Measurements from ENCODE around the gene PRPSAP2. TPM values are rescaled to one million over a fixed set of nuclear protein-coding genes. Genes with fewer than 3 reads are reported as not detected.

PRPSAP2 gene
- total RNA-seq, 2 experiments from 2014 or later = 63.0 to 63.7 TPM

DNA sequence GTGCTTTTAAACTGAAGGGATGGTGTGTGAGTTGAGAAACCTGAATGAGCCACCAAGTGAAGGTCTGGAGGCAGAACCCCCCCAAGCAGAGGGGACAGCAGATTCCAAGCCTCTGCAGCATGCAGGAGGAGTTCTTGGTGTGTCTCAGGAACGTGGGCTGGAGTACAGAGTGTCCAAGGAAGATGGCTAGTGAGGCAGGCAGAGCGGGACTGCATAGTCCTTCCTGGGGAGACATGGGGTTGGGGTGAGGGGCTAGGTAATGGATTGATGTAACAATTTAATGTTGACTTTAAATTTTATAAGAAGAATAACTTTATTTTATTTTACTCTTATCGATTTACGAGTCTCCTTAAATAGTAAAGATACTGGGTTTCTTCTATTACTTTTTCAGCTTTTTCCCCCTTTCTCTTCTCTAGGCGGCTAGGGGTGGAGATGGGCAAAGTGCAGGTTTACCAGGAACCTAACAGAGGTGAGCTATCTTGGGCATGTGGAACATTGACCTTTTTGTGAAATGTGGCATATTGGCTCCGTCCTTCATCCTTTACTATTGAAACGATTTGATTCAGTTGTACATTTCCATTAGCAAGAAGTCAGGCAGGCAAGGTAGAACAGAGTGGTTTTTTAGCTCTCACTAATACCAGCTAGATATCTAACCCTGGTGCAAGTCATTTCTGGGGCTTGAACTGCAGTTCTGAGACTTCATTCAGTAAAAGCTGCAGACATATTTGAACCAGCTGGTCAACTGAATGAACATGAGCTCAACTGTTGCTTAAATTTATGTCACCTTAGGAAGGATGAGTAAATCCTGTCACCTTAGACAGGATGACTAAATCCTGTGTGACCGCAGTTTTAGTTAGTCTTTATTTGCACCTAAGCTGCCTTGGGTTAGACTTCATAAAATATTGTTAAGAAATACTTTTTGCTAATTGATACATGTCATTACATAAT is 9.2 kb downstream of the PRPSAP2 start:
- POLR2A ChIA-PET = interaction anchor here (0.9 kb wide), 1 partner anchor 34 kb away, joined by 3 read pairs; no protein-coding TSS in a partner anchor
- CTCF ChIA-PET = interaction anchor here (0.5 to 2.3 kb wide), 5 partner anchors 9 to 94 kb away, joined by 3 to 8 read pairs (median 3); partner anchors contain the start of gene PRPSAP2
- no peak for DNase-seq
- peaks cover 26% of the 10 kb centered on the region for H3K36me3 Mint-ChIP-seq (ENCODE audit: low read depth)
- no peak overlapping the region for H3K27ac Mint-ChIP-seq
- H3K9me3 Mint-ChIP-seq = no peaks in the 10 kb centered on the region
- TF ChIP-seq, protein P1, sequence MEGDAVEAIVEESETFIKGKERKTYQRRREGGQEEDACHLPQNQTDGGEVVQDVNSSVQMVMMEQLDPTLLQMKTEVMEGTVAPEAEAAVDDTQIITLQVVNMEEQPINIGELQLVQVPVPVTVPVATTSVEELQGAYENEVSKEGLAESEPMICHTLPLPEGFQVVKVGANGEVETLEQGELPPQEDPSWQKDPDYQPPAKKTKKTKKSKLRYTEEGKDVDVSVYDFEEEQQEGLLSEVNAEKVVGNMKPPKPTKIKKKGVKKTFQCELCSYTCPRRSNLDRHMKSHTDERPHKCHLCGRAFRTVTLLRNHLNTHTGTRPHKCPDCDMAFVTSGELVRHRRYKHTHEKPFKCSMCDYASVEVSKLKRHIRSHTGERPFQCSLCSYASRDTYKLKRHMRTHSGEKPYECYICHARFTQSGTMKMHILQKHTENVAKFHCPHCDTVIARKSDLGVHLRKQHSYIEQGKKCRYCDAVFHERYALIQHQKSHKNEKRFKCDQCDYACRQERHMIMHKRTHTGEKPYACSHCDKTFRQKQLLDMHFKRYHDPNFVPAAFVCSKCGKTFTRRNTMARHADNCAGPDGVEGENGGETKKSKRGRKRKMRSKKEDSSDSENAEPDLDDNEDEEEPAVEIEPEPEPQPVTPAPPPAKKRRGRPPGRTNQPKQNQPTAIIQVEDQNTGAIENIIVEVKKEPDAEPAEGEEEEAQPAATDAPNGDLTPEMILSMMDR (IDR thresholded peaks at IDR 0.05) = no peak
- H3K27me3 Mint-ChIP-seq = no peaks in the 10 kb centered on the region
- intact Hi-C loops (cut with micrococcal nuclease) = no loop called here
- peak; percentile 39 for ATAC-seq
- no peak overlapping the region for H3K4me3 Mint-ChIP-seq
- peaks cover 16% of the 10 kb centered on the region for H3K4me1 Mint-ChIP-seq (ENCODE audit: low read depth)

DNA sequence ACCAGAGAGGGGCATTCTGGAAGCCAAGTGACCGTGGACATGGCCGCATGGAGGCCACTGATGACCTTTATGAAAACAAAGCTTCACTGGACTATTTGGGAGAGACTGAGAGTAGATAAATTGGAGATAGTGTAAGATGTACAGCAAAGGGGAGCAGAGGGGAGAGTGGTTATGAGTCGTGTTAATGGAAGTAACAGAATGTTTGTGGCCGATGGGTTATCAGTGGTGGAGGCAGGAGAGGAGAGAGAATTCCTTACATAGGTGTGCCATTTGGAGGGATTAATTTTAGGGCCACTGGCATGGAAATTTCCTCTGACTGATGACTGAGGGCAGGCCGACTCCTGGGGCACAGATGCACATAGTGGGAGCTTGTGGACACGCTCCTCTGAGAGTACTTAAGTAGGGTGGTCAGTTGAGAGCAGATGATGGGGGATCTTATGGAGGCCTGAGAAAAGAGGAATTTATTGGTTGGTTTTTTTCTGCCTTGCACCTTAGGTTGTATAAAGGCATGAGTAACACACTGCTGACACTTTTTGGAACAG is 19.2 kb downstream of the PRPSAP2 start:
- Mint-ChIP-seq H3K27ac (no peak overlapping the region), H3K27me3 (no peaks in the 10 kb centered on the region), H3K36me3 (ENCODE audit: low read depth) (peaks cover 33% of the 10 kb centered on the region), H3K4me1 (ENCODE audit: low read depth) (peaks cover 2% of the 10 kb centered on the region), H3K9me3 (no peaks in the 10 kb centered on the region), H3K4me3 (no peak overlapping the region)
- TF ChIP-seq, protein P1 (IDR thresholded peaks at IDR 0.05) = no peak
- intact Hi-C loops (cut with micrococcal nuclease) = no loop called here
- ChIA-PET POLR2A (no interaction called here), CTCF (interaction anchor here (1.0 kb wide), 1 partner anchor 84 kb away, joined by 4 read pairs; no protein-coding TSS in a partner anchor)
- ATAC-seq = no peak
- DNase-seq = no peak

DNA sequence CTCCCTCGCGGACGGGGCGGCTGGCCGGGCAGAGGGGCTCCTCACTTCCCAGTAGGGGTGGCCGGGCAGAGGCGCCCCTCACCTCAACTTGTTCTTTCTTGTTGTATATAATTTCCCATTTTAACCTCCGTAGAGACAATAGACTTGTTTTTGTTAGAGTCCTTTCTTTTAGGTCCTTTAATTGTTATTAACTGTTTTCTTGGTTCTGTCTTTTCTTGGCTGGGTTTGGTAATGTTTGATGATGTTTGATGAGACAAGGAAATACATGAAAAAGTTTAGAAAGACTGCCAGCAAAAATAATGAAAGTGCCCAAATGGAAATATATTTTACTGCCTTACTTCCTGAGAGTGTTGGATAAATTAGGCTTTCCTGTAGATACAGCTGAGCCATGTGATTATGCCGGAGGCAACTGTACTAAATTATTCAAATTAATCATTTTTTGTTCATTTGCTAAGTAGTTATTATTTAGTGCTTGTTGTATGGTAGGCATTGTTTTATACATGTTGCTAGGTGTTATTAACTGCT is 30.9 kb downstream of the PRPSAP2 start:
- CTCF ChIA-PET = interaction anchor here (0.8 to 1.2 kb wide), 2 partner anchors 21 to 72 kb away, joined by 3 to 4 read pairs; no protein-coding TSS in a partner anchor
- no peak overlapping the region for H3K27ac Mint-ChIP-seq
- ATAC-seq = no peak
- H3K4me1 Mint-ChIP-seq (ENCODE audit: low read depth) = peaks cover 4% of the 10 kb centered on the region
- H3K36me3 Mint-ChIP-seq (ENCODE audit: low read depth) = peaks cover 52% of the 10 kb centered on the region
- no peak for DNase-seq
- no peak overlapping the region for H3K4me3 Mint-ChIP-seq
- intact Hi-C loops (cut with micrococcal nuclease) = no loop called here
- POLR2A ChIA-PET = no interaction called here
- H3K9me3 Mint-ChIP-seq = no peaks in the 10 kb centered on the region
- TF ChIP-seq, protein P1 (IDR thresholded peaks at IDR 0.05) = no peak
- no peaks in the 10 kb centered on the region for H3K27me3 Mint-ChIP-seq

DNA sequence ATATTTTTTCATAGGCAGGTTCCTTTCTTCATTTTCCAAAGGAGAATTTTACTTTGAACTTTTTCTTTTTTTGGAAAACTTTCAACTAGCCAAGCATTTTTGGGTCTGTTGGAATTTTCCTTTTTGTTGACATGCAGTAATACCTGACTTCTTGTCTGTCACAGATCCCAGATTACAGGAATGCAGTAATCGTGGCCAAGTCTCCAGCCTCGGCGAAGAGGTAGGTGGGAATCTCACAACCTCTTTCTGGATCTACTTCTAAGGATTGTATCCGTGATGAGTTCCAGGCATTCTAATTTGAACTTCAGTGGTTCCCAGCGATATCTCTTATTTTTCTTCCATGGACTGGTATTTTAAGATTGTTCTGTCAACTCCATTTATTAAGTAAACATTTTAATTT is 31.7 kb downstream of the PRPSAP2 start:
- CTCF ChIA-PET = interaction anchor here (0.8 to 1.2 kb wide), 2 partner anchors 22 to 71 kb away, joined by 3 to 4 read pairs; no protein-coding TSS in a partner anchor

More for the DNA sequence above, 31.7 kb downstream of the PRPSAP2 start:
- intact Hi-C loops (cut with micrococcal nuclease) = no loop called here
- Mint-ChIP-seq H3K9me3 (no peaks in the 10 kb centered on the region), H3K27ac (no peak overlapping the region), H3K4me1 (ENCODE audit: low read depth) (peaks cover 1% of the 10 kb centered on the region), H3K27me3 (no peaks in the 10 kb centered on the region), H3K36me3 (ENCODE audit: low read depth) (peaks cover 53% of the 10 kb centered on the region), H3K4me3 (no peak overlapping the region)
- ATAC-seq (no peak), DNase-seq (no peak)
- TF ChIP-seq, protein P1 (IDR thresholded peaks at IDR 0.05) = no peak
- POLR2A ChIA-PET = no interaction called here

Data from activated CD8-positive, alpha-beta T cell treated with anti-CD3 and anti-CD28 coated beads for 36 hours (primary cell).